PFSK-1 (cell line): ENCODE data around the gene OSBPL9.

Source experiments
- FOXP2 ChIP-seq: optimal IDR thresholded peaks from 2 replicates; pipeline ENCODE3; 2011; ENCODE audit warnings: borderline replicate concordance, control low read depth, inconsistent platforms; ENCODE audit not compliant: insufficient read depth; ENCODE audit errors: extremely low read length, extremely low read depth
- POLR2AphosphoS5 ChIP-seq: IDR thresholded peaks from 2 replicates; pipeline ENCODE4 v1.6.1; 2012; ENCODE audit warnings: low read depth, mild to moderate bottlenecking, control low read depth, low read length, moderate library complexity
- REST ChIP-seq, 2 experiments: IDR thresholded peaks; 2 replicates each; pipeline versions ENCODE4 v1.6.1 to v1.8.0; 2011 to 2012; ENCODE audit warnings: low read depth in 2 of 2, low read length in 2 of 2, control low read depth in 1 of 2, inconsistent platforms in 1 of 2, mild to moderate bottlenecking in 1 of 2, moderate library complexity in 1 of 2; ENCODE audit not compliant: insufficient read depth in 1 of 2
- SIN3A ChIP-seq: IDR thresholded peaks from 2 replicates; pipeline ENCODE4 v1.6.1; 2012; ENCODE audit warnings: mild to moderate bottlenecking, low read length, moderate library complexity, borderline replicate concordance; ENCODE audit not compliant: insufficient read depth
- TAF1 ChIP-seq: IDR thresholded peaks from 2 replicates; pipeline ENCODE4 v1.6.1; 2012; ENCODE audit warnings: low read length, control low read depth, borderline replicate concordance; ENCODE audit not compliant: insufficient read depth

Gene OSBPL9

DNA sequence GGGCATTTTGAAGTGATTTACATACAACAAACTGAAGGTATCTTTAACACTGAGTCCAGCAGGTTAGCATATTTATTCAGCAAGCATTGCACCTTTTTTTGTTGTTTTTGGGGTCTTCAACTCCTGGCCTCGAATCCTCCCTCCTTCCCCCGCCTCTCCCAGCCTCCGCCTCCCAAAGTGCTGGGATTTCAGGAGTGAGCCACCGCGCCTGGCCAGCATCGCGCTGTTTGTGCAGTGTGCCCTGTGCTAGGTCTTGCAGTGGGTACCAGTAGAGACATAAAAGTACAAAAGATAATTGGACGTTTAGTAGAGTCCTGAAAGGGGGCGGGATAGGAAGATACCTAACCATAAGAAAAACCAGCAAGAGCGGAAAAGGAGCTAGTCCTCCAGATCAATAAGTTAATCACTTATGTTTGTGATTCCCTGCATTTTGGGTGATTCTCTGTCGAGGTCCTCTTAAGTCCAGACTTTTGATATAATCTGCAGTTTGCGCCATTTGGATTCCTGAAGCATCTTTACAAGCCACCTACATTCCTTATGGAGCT lies 111.8 kb downstream of the OSBPL9 start:
- no peak for TF ChIP-seq TAF1
- no peak for TF ChIP-seq REST (IDR thresholded peaks at IDR 0.05; ENCODE audit: insufficient read depth in 1 of 2, low read depth in 2 of 2, low read length in 2 of 2)
- no peak for TF ChIP-seq POLR2AphosphoS5
- TF ChIP-seq FOXP2: no peak
- TF ChIP-seq SIN3A: no peak

GRCh38 chr1:51729156-51729823 lies 112.4 kb downstream of the OSBPL9 start:
- TF ChIP-seq POLR2AphosphoS5: no peak
- TF ChIP-seq SIN3A: no peak
- no peak for TF ChIP-seq TAF1
- no peak for TF ChIP-seq REST (IDR thresholded peaks at IDR 0.05; ENCODE audit: insufficient read depth in 1 of 2, low read depth in 2 of 2, low read length in 2 of 2)
- peak; percentile 61 for TF ChIP-seq FOXP2

GRCh38 chr1:51729824-51730301 lies 113.0 kb downstream of the OSBPL9 start:
- TF ChIP-seq TAF1: no peak

DNA sequence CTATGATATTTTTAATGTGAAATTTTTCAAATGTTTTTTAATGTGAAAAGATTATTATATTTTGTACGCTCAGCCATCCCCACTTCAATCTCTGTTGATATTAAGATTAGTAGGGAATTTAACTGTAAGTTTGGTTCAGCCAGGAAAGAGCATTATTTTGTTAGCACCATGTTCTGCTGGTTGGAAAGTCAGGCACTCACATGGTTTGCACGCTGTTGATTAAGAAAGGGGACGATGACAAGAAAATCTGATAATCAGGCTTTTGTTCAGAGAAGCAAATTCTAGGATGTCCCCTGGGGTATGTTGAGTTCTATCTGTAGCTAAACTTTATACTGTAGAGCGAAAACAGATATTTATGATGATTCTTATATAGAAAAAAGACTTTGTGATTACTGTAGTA lies 115.1 kb downstream of the OSBPL9 start:
- TF ChIP-seq POLR2AphosphoS5: no peak
- TF ChIP-seq REST (IDR thresholded peaks at IDR 0.05; ENCODE audit: insufficient read depth in 1 of 2, low read depth in 2 of 2, low read length in 2 of 2): no peak
- TF ChIP-seq SIN3A: no peak
- no peak for TF ChIP-seq FOXP2
- no peak for TF ChIP-seq TAF1

DNA sequence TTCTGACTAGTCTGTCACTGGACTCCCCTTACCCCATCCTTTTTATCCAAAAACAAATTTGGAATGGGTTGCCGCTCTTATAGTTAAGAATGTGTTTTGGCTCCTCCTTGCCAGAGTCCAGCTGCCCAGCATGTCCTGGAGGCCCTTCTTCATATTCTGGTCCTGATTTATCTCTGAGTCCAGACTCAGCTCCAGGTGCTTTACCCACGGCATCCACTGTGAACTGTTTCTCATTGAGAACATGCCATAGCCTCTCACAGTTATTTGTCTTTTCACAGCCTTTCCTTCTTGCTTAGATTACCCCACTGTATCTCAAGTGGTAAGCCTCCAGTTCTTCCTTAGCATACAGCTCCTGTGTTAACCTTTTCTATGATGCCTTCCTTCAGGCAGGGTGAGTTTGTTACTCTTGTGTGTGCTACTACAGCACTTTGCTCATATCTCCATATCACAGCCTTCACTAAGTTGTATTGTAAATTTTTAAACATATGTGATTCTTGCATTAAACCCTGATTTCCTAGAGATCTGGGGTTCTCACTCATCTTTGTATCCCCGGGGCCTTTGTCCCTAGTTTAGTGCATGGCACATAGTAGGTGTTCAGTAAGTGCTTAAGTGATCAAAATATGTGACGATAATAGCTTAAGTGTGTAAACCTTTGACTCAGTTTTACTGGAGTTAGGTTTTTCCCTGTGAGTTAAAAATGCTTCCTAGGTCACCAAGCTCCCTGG lies 116.0 kb downstream of the OSBPL9 start:
- TF ChIP-seq SIN3A (no peak), TAF1 (no peak), REST (IDR thresholded peaks at IDR 0.05; ENCODE audit: insufficient read depth in 1 of 2, low read depth in 2 of 2, low read length in 2 of 2) (no peak), POLR2AphosphoS5 (no peak), FOXP2 (no peak)
